SU-DHL-6 (cell line): ENCODE results near the gene PIGO.
A peak's percentile ranks its signal among the peaks of the same experiment; 100 is the strongest.

ENCODE experiments used
- H2AFZ ChIP-seq: fragments of 200-600 bp; sonication (generic); 2 replicates; pipeline ENCODE4 v1.6.1; 2014; ENCODE audit warnings: low read depth, mild to moderate bottlenecking, moderate library complexity, mixed read lengths, antibody characterized with exemption, low read length; ENCODE audit not compliant: severe bottlenecking
- H3F3A ChIP-seq: fragments of 200-600 bp; shearing (Covaris generic); 2 replicates; pipeline ENCODE4 v1.6.0; 2016; ENCODE audit warnings: antibody characterized with exemption, mild to moderate bottlenecking; ENCODE audit not compliant: insufficient read depth
- H3K27ac ChIP-seq: fragments of 200-600 bp; sonication (generic); 2 replicates; pipeline ENCODE4 v1.5.1; 2016; ENCODE audit warnings: low read depth, mild to moderate bottlenecking, low read length, moderate library complexity, mixed read lengths
- H3K27me3 ChIP-seq: fragments of 200-600 bp; sonication (generic), shearing (Covaris generic); 2 replicates; pipeline ENCODE4 v1.6.0; 2014; ENCODE audit warnings: mild to moderate bottlenecking, low read length
- H3K36me3 ChIP-seq: fragments of 200-600 bp; sonication (generic); 2 replicates; pipeline ENCODE4 v1.6.1; 2014; ENCODE audit warnings: mild to moderate bottlenecking, low read length, mixed read lengths
- H3K4me2 ChIP-seq: fragments of 300-600, 200-600 bp; shearing (Covaris generic), sonication (generic); 2 replicates; pipeline ENCODE4 v1.6.0; 2014; ENCODE audit warnings: low read length, low read depth, mild to moderate bottlenecking; ENCODE audit not compliant: poor library complexity, severe bottlenecking
- H3K4me3 ChIP-seq: fragments of 200-600 bp; sonication (generic); 2 replicates; pipeline ENCODE4 v1.5.1; 2014; ENCODE audit warnings: antibody characterized with exemption, low read length, mild to moderate bottlenecking, mixed read lengths; ENCODE audit not compliant: insufficient read depth, poor library complexity, severe bottlenecking
- H3K79me2 ChIP-seq: fragments of 200-600 bp; sonication (generic); 2 replicates; pipeline ENCODE4 v1.6.1; 2014; ENCODE audit warnings: mild to moderate bottlenecking, low read length, moderate library complexity; ENCODE audit not compliant: insufficient read depth
- H3K9ac ChIP-seq: fragments of 200-600 bp; sonication (generic); 2 replicates; pipeline ENCODE4 v1.7.0; 2014; ENCODE audit warnings: mild to moderate bottlenecking, low read length
- H3K9me2 ChIP-seq: fragments of 200-600 bp; sonication (generic); replicated peaks from 2 replicates; pipeline ENCODE4 v1.6.1; 2014; ENCODE audit warnings: low read length; ENCODE audit not compliant: insufficient read depth
- H3K9me3 ChIP-seq: fragments of 200-600 bp; sonication (generic); 2 replicates; pipeline ENCODE4 v1.6.1; 2014; ENCODE audit warnings: low read length, mixed read lengths; ENCODE audit not compliant: insufficient read depth
- H4K20me1 ChIP-seq: fragments of 200-600 bp; sonication (generic); 2 replicates; pipeline ENCODE4 v1.6.1; 2014; ENCODE audit warnings: low read depth, mild to moderate bottlenecking, antibody characterized with exemption, low read length, moderate library complexity, mixed read lengths
- EZH2phosphoT487 ChIP-seq: fragments of 200-600 bp; sonication (generic), shearing (Covaris generic); conservative IDR thresholded peaks from 2 replicates; pipeline ENCODE4 v1.6.1; 2018; ENCODE audit warnings: mild to moderate bottlenecking, antibody characterized with exemption, low read length, moderate library complexity, mixed read lengths
- TF ChIP-seq, protein P1 (sequence below): fragments of 200-600 bp; sonication (generic); IDR thresholded peaks from one replicate; pipeline ENCODE4 v1.5.1; 2017; ENCODE audit warnings: antibody characterized with exemption, mild to moderate bottlenecking, low read length, moderate library complexity; ENCODE audit not compliant: insufficient read depth, poor library complexity, severe bottlenecking

PIGO gene

DNA sequence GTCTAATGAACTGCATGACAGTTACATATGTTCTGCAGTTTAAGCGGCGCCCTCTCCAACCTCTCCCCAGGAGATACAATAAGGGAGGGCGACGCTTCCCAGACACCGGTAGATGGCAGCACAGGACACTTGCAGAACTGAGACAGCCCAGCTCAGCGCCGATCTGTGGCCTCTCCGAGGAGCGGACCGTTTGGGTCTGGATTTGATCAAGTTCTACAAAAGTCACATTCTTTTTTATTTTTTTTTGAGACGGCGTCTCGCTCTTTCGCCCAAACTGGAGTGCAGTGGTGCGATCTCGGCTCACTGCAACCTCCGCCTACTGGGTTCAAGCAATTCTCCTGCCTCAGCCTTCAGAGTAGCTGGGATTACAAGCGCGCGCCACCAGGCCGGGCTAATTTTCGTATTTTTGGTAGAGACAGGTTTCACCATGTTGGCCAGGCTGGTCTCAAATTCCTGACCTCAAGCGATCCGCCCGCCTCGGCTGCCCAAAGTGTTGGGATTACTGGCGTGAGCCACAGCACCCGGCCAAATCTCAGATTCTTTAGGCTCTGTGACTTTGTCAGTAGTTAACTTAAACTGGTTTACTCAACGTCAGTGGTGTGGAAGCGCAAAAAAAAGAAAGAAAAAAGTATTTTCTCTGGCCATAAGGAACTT lies 20.6 kb upstream of the PIGO start:
- Histone ChIP-seq H2AFZ (peak overlapping the region; percentile 87), H3K79me2 (no peaks in the 10 kb centered on the region), H3K4me3 (no peak overlapping the region), H4K20me1 (no peaks in the 10 kb centered on the region), H3K9ac (peak overlapping the region; percentile 58), H3K27ac (peak overlapping the region; percentile 65), H3K9me2 (no peaks in the 10 kb centered on the region), H3F3A (peaks cover 11% of the 10 kb centered on the region), H3K9me3 (no peaks in the 10 kb centered on the region), H3K36me3 (no peaks in the 10 kb centered on the region), H3K4me2 (peak overlapping the region; percentile 96), H3K27me3 (no peaks in the 10 kb centered on the region)
- TF ChIP-seq EZH2phosphoT487: no peak
- TF ChIP-seq, protein P1, sequence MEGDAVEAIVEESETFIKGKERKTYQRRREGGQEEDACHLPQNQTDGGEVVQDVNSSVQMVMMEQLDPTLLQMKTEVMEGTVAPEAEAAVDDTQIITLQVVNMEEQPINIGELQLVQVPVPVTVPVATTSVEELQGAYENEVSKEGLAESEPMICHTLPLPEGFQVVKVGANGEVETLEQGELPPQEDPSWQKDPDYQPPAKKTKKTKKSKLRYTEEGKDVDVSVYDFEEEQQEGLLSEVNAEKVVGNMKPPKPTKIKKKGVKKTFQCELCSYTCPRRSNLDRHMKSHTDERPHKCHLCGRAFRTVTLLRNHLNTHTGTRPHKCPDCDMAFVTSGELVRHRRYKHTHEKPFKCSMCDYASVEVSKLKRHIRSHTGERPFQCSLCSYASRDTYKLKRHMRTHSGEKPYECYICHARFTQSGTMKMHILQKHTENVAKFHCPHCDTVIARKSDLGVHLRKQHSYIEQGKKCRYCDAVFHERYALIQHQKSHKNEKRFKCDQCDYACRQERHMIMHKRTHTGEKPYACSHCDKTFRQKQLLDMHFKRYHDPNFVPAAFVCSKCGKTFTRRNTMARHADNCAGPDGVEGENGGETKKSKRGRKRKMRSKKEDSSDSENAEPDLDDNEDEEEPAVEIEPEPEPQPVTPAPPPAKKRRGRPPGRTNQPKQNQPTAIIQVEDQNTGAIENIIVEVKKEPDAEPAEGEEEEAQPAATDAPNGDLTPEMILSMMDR: peak; percentile 96

DNA sequence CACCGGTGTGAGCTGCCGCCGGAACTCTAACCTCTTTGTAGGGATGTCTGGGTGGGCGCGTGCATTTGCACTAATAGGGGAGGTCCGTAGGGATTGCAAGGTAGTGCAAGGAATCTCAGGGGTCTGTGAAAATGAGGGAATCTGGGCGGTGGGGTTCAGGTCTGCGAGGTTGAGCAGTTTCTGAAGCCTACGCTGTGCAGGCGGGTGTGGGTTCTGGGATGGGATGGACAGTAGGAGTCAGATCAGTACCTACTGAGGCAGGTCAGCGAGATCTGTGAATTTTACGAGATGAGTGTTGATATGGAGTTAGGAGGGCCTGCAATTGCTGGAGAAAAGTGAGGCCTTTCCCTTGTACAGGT lies 20.1 kb upstream of the PIGO start:
- Histone ChIP-seq H3K4me2 (peak overlapping the region; percentile 96), H3K27ac (peak overlapping the region; percentile 65), H4K20me1 (no peaks in the 10 kb centered on the region), H3K27me3 (no peaks in the 10 kb centered on the region), H2AFZ (peak overlapping the region; percentile 87), H3F3A (peaks cover 11% of the 10 kb centered on the region), H3K9ac (peak overlapping the region; percentile 58), H3K79me2 (no peaks in the 10 kb centered on the region), H3K4me3 (peak overlapping the region; percentile 49), H3K9me2 (no peaks in the 10 kb centered on the region), H3K36me3 (no peaks in the 10 kb centered on the region), H3K9me3 (no peaks in the 10 kb centered on the region)
- no peak for TF ChIP-seq EZH2phosphoT487
- TF ChIP-seq, protein P1: no peak

DNA sequence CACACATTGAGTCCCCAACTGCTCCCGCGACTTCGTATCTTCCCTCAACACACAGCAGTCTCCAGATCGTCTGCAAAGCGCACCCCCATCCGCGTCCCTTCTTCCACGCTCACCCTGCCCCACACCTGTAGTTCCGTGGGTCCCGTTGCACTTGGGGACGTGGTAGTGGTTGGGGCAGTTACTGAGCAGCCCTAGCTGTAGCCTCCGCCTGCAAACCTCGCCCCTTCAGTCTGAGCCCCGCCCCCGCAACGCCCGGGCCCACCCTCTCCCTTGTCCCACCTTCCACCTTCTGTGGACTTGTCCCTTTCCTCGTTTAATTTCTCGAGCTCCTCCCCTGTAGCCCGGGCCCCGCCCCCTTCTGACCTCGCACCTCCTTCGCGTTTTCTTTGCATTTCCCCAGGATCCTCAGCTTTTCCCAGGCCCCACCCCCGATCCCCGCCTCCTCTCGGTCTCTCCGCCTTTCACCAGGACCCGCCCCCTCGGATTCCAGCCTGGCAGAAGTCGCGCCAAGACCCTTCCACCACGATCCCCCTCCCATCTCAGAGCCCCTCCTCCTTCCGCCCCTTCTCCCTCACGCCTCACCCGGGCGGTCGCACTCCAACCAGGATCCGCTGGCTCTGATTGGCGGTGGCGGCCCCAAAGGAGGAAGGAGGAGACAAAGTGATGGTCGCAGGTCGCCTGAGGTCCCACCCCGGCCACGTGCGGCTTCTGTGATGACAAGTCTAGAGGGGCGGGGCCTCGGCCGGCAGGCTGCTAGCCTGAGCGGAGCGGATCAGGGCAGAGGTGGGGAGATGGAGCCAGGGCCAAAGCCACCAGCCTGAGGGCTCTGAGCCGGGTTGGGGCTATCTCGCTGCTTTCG lies 19.5 kb upstream of the PIGO start, which contains the start of gene ATOSB:
TSS of gene ATOSB (minus strand) at position 183 of the 859 bp plus-strand sequence. CDS start 7,588 bp downstream, outside the sequence.
- no peaks in the 10 kb centered on the region for H3K79me2 ChIP-seq
- peak within 1 kb of the TSS; percentile 58 for H3K9ac ChIP-seq
- peaks cover 11% of the 10 kb centered on the region for H3F3A ChIP-seq
- H2AFZ ChIP-seq: peak within 1 kb of the TSS; percentile 87
- peak within 1 kb of the TSS; percentile 65 for H3K27ac ChIP-seq
- no peaks in the 10 kb centered on the region for H3K9me2 ChIP-seq
- peak within 1 kb of the TSS; percentile 96 for H3K4me2 ChIP-seq
- no peaks in the 10 kb centered on the region for H3K27me3 ChIP-seq
- no peaks in the 10 kb centered on the region for H3K36me3 ChIP-seq
- H3K9me3 ChIP-seq: no peaks in the 10 kb centered on the region
- H3K4me3 ChIP-seq: peak within 1 kb of the TSS; percentile 66
- H4K20me1 ChIP-seq: no peaks in the 10 kb centered on the region
- TF ChIP-seq EZH2phosphoT487: no peak
- TF ChIP-seq, protein P1: no peak
